Loucy (cell line): ENCODE results near the gene COLGALT1.

ENCODE experiments used
- H2AFZ ChIP-seq: fragments of 200-600 bp; sonication (generic); 2 replicates; pipeline ENCODE4 v1.6.0; 2016; ENCODE audit warnings: antibody characterized with exemption, mild to moderate bottlenecking, low read length, moderate library complexity
- H3F3A ChIP-seq: fragments of 200-600 bp; 2 replicates; pipeline ENCODE4 v1.6.0; 2016; ENCODE audit warnings: antibody characterized with exemption, low read depth, mild to moderate bottlenecking
- H3K27me3 ChIP-seq: fragments of 200-600 bp; sonication (generic); 2 replicates; pipeline ENCODE4 v1.6.1; 2014; ENCODE audit warnings: low read length, mild to moderate bottlenecking; ENCODE audit not compliant: insufficient read depth, poor library complexity, severe bottlenecking
- H3K36me3 ChIP-seq: fragments of 200-600 bp; sonication (generic); 2 replicates; pipeline ENCODE4 v1.6.1; 2016; ENCODE audit warnings: low read length; ENCODE audit not compliant: insufficient read depth
- H3K4me1 ChIP-seq: fragments of 200-600 bp; sonication (generic); 2 replicates; pipeline ENCODE4 v1.5.1; 2014; ENCODE audit warnings: low read length, mild to moderate bottlenecking; ENCODE audit not compliant: insufficient read depth, poor library complexity, severe bottlenecking
- H3K4me2 ChIP-seq: fragments of 200-600 bp; sonication (generic); 2 replicates; pipeline ENCODE4 v1.6.0; 2014; ENCODE audit warnings: antibody characterized with exemption, low read length, low read depth, mild to moderate bottlenecking; ENCODE audit not compliant: poor library complexity, severe bottlenecking
- H3K4me3 ChIP-seq: fragments of 200-600 bp; sonication (generic); 2 replicates; pipeline ENCODE4 v1.5.1; 2014; ENCODE audit warnings: low read length, mild to moderate bottlenecking, mixed read lengths; ENCODE audit not compliant: poor library complexity, severe bottlenecking
- H3K79me2 ChIP-seq: fragments of 200-600 bp; sonication (generic); 2 replicates; pipeline ENCODE4 v1.6.1; 2014; ENCODE audit warnings: low read length; ENCODE audit not compliant: insufficient read depth
- H3K9ac ChIP-seq: fragments of 200-600 bp; sonication (generic); 2 replicates; pipeline ENCODE4 v1.6.0; 2014; ENCODE audit warnings: mild to moderate bottlenecking, low read depth, low read length, moderate library complexity; ENCODE audit not compliant: poor library complexity, severe bottlenecking
- H3K9me2 ChIP-seq: fragments of 200-600 bp; sonication (generic); replicated peaks from 2 replicates; pipeline ENCODE4 v1.6.1; 2016; ENCODE audit warnings: low read depth, low read length, mixed read lengths
- H3K9me3 ChIP-seq: fragments of 200-600 bp; sonication (generic); 2 replicates; pipeline ENCODE4 v1.6.1; 2014; ENCODE audit warnings: mild to moderate bottlenecking, antibody characterized with exemption, low read length, low read depth; ENCODE audit not compliant: insufficient read depth
- H4K20me1 ChIP-seq: fragments of 200-600 bp; sonication (generic); 2 replicates; pipeline ENCODE4 v1.6.0; 2014; ENCODE audit warnings: antibody characterized with exemption, low read length, mild to moderate bottlenecking; ENCODE audit not compliant: insufficient read depth, poor library complexity, severe bottlenecking
- EZH2phosphoT487 ChIP-seq: fragments of 200-600 bp; IDR thresholded peaks from 2 replicates; pipeline ENCODE4 v1.6.1; 2018; ENCODE audit warnings: antibody characterized with exemption, mild to moderate bottlenecking, moderate library complexity, borderline replicate concordance
- TF ChIP-seq, protein P1 (sequence below): fragments of 200-600 bp; sonication (generic); conservative IDR thresholded peaks from 2 replicates; pipeline ENCODE4 v1.5.1; 2014; ENCODE audit warnings: mild to moderate bottlenecking, antibody characterized with exemption, low read length

Gene COLGALT1

DNA sequence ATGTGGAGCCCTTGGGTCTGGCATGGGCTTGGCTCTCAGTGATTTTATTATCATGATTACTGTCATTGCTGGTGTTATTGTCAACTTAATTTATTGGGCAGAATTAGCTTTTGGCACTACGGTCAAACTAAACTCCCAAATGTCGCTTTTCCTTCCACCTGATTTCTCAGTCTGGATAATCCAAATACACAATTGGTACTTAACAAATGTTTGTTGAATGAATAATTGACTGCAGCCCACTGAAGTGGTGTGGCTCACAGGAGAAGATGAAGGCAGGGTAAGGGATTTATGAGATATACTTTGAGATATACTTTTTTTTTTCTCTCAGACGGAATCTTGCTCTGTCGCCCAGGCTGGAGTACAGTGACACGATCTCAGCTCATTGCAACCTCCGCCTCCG, 1.5 kb downstream of the COLGALT1 start:
- H4K20me1 ChIP-seq = peaks cover 8% of the 10 kb centered on the region
- peak overlapping the region; percentile 79 for H3K4me2 ChIP-seq
- peaks cover 9% of the 10 kb centered on the region; the same call in 1 of the 2 replicates for H3K36me3 ChIP-seq
- H2AFZ ChIP-seq = no peak overlapping the region
- no peaks in the 10 kb centered on the region for H3K9me2 ChIP-seq
- peak overlapping the region; percentile 82 for H3K4me3 ChIP-seq
- H3F3A ChIP-seq = no peaks in the 10 kb centered on the region
- no peaks in the 10 kb centered on the region for H3K9me3 ChIP-seq
- H3K79me2 ChIP-seq = peaks cover 43% of the 10 kb centered on the region
- H3K9ac ChIP-seq = peak overlapping the region; percentile 87
- H3K4me1 ChIP-seq = peaks cover 21% of the 10 kb centered on the region
- TF ChIP-seq, protein P1, sequence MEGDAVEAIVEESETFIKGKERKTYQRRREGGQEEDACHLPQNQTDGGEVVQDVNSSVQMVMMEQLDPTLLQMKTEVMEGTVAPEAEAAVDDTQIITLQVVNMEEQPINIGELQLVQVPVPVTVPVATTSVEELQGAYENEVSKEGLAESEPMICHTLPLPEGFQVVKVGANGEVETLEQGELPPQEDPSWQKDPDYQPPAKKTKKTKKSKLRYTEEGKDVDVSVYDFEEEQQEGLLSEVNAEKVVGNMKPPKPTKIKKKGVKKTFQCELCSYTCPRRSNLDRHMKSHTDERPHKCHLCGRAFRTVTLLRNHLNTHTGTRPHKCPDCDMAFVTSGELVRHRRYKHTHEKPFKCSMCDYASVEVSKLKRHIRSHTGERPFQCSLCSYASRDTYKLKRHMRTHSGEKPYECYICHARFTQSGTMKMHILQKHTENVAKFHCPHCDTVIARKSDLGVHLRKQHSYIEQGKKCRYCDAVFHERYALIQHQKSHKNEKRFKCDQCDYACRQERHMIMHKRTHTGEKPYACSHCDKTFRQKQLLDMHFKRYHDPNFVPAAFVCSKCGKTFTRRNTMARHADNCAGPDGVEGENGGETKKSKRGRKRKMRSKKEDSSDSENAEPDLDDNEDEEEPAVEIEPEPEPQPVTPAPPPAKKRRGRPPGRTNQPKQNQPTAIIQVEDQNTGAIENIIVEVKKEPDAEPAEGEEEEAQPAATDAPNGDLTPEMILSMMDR = no peak
- TF ChIP-seq EZH2phosphoT487 = no peak
- H3K27me3 ChIP-seq = no peaks in the 10 kb centered on the region

- H3K4me2 ChIP-seq = peak overlapping the region; percentile 79
- H3K9me3 ChIP-seq = no peaks in the 10 kb centered on the region
These were observed 2.0 kb downstream of the COLGALT1 start for GRCh38 chr19:17557466-17557865.

GRCh38 chr19:17560205-17560595, 4.8 kb downstream of the COLGALT1 start:
- TF ChIP-seq EZH2phosphoT487 = no peak
- TF ChIP-seq, protein P1 = no peak
- Histone ChIP-seq H3K4me2 (no peak overlapping the region), H4K20me1 (peaks cover 8% of the 10 kb centered on the region), H3K27me3 (no peaks in the 10 kb centered on the region), H2AFZ (no peak overlapping the region), H3K4me1 (peaks cover 13% of the 10 kb centered on the region), H3K36me3 (peaks cover 18% of the 10 kb centered on the region; the same call in 1 of the 2 replicates), H3K9ac (no peak overlapping the region), H3F3A (no peaks in the 10 kb centered on the region), H3K9me2 (no peaks in the 10 kb centered on the region), H3K79me2 (peaks cover 43% of the 10 kb centered on the region), H3K4me3 (no peak overlapping the region), H3K9me3 (no peaks in the 10 kb centered on the region)

More at GRCh38 chr19:17557466-17557865, 2.0 kb downstream of the COLGALT1 start:
- Histone ChIP-seq H4K20me1 (peaks cover 8% of the 10 kb centered on the region), H3K27me3 (no peaks in the 10 kb centered on the region), H3K79me2 (peaks cover 43% of the 10 kb centered on the region), H3F3A (no peaks in the 10 kb centered on the region), H3K4me1 (peaks cover 21% of the 10 kb centered on the region), H3K9me2 (no peaks in the 10 kb centered on the region), H3K9ac (no peak overlapping the region), H3K4me3 (peak overlapping the region; percentile 82), H2AFZ (no peak overlapping the region), H3K36me3 (peaks cover 9% of the 10 kb centered on the region; the same call in 1 of the 2 replicates)
- TF ChIP-seq, protein P1 = no peak
- no peak for TF ChIP-seq EZH2phosphoT487
